Measurements from ENCODE around the gene TAF1B.

TAF1B gene

DNA sequence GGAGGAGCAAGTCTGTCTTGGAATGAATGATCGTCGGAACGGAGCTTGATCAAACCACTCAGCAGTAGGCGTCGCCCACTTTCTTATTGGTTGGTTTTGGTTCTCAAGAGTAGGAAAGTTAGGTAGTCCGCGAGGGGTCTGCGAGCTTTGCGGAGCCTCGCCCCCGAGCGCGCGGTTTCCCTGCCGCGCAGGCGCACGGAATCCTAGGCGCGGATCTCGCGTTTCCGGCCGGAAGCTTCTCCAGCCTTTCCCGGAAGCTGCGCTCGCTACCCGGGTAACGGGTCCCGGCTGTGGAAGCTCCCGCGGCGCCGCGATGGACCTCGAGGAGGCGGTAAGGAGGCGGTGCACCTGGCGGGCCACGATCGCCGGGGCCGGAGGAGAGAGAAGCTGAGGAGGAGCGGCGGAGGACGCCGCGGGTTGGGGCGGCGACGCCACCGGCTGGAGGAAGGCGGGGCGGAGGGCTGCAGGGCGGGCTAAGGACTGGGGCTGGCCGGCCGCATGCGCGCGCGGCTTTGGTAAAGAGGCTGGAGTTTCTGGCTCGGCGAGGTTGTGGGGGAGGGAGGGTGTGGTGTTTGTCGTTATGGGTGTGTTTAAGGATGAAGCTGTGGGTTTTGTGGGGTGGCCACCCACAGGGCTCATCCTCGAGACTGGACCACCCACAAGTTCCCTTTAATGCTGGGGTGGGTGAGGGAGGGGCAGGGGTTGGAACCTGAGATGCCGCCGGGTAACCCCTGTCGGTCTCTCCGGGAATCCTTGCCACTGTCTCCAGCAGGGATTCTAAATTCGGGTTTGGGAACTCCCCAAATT, at the start of gene TAF1B:
Gene TAF1B, plus strand, starts transcription at position 246 of the 807 bp plus-strand sequence. Its CDS starts 68 bp downstream, at position 314.
- DNase-seq = peak; percentile 40 to 93 (median 80)

DNA sequence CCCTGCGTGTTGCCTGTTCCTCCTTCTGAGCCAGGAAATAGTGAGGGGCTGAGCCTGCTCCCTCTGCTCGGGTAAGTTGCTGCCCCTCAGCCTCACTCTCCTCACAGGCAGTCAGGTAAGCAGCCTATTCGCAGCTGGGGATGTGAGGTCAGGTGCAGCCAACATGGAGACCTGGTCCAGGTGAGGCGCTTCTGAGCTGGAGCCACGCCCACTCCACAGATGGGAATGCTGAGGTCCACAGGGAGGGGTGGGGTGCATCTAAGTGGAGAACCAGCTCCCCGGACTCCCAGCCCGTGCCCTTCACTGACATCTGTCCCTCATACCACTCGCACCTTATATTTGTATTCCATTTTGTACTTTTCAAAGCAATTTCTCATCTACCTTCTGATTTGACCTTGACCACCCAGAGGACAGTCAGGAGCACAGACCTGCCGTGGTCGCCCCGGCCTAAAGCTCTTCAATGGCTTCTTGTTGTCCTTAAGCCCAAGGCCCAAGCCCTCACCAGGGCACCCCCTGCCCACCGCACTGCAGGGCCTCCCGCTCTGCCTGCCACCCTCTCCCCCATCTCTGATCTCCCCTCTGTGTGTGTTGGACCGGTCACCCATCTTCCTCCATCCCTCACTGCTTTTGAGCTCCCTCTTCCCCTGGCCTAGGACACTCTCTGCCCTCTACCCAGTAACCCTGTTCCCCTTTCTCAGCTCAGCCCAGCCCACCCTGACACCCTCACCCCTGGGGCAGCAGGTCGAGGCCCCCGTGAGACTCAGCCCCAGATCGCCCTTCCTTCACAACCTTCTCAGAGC, 49.2 kb upstream of the TAF1B start:
- DNase-seq = no peak

DNA sequence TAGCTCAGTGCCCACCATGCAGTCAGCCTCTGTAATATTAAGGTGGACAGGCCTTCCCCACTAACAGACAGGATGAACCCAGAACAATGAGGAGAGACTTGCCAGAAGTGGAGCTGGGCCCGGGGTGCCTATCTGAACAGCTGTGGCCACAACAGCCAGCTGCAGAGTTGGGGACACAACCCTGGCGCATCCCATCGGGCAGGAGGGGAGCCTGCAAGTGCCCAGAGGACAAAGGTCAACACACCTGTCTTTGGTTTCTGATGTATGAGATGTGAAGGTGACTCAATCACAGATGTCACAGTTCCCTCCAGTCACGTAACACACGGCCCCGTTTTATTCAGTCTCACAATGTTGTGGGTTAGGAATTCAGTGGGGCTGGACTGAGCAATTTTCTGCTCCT, 48.2 kb upstream of the TAF1B start:
- no peak for DNase-seq

DNA sequence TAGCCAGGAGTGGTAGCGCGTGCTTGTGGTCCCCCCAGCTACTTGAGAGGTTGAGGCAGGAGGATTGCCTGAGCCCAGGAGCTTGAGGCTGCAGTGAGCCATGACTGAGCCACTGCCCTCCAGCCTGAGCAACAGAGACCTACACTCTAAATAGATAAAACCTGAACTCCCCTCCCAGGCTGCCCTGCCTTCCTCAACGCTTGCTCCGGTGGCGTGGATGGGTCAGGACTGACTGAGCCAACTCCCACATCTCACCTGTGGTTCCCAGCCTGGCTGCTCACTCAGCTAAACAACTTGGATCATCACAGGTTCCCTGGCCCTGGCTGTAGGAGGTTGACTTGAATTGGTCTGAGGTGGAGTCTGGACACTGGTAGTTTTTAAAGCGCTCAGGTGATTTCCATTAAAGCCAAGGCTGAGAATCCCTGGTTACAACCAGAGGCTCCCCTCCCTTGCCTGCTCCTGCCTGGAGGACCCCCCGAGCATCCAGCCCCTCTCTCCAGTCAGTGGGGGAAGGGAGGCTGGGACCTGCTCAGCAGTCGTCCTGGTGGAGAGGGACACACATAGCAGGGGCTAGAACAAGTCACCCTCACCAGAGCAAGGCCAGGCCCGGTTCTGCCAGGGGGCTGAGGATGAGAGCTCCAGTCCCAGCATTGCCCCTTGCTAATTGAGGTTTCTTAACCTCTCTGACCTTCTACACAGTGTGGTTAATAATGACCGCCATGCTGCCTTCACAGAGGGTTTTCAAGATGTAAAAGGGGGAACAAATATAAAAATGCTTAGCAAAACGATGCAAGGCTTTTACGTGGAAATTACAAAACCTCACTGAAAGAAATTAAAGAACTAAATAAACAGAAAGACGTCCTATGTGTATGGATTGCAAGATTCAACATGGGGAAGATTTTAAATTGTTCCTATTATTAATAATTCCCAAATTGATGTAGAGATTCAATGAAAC, 46.9 kb upstream of the TAF1B start:
- no peak for DNase-seq

DNA sequence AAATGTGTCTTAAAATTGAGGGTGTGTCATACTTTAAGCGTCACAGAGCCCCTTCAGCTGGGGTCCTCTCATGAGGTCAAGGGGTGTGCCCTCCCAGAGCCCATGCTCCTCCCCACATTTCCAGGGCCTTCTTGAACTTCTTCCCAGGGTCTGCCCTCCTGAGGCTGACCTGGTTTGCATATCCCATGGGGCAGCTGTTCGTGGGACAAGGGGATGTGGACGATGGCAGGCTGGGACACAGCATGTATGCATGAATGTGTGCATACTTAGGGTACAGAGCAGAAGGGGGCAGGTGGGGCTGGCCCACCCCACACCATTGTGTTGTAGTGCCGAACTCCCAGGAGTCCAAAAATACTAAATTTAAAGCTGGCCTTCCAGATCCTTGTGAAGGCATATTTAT, 46.2 kb upstream of the TAF1B start:
- DNase-seq = no peak

DNA sequence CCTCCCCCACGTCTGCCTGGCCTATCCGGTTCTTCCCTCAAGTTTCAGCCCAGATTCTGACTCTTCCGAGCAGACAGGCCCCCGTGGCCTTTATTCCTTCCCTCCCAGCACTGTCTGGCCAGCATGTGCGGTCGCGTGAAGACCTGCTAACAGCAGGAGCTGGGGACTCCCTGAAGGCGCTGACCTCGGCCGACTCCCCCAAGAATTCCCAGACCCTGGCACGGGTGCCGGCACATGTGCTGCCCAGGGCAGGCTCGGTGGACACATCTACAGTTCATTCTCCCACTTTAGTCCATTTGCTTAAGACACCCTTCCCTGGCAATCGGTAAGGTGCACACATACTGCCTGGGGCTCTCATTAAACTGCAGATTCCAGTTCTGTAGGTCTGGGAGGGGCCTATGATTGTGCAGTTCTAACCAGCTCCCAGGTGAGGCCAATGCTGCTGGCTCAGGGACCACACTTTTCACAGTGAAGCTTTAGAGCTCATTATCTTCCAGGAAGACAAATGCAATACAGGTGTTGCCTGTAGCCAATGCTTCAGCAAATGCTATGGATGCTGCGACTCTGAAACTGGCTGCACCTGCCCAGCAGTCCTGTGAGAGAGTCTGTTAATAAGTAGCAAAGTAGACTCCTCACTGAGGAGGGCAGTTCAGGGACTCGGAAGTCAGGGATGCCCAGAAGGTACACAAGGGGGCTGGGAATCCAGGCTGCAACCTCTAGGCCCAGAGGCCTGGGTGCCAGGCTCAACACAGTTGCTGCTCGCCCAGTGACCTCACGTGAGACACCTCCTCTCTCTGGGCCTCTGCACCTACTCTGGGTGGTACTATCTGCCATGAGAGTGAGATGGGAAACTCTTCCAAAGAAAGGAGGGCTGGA, 45.4 kb upstream of the TAF1B start:
- no peak for DNase-seq

DNA sequence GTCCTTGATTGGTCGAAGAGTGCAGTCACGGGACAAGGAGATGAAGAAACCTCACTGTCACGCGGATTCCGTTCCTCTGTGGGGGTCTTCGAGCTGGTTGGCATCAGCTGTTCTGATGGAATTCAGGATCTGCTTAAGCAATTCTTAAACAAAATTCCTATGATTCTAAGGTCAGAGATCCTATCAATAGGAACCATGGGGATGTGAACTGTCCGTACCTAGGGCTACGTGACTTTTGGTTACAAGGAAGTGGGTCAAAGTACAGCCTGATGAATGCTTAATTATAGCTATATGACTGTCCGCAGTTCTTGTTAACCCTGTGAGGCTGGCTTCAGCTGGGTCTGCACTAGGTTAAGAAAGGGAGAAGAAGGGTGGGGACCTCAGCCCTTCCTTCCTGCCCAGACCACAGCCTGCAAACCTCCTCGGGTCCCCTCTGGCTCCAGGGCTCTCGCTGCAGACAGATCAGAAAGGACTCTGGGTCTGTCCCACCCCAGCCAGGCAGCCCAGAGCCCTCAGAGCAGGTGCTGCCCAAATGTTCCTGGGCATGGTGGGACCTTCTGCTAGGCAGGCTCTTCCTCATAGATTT, 44.2 kb upstream of the TAF1B start:
- DNase-seq = no peak

DNA sequence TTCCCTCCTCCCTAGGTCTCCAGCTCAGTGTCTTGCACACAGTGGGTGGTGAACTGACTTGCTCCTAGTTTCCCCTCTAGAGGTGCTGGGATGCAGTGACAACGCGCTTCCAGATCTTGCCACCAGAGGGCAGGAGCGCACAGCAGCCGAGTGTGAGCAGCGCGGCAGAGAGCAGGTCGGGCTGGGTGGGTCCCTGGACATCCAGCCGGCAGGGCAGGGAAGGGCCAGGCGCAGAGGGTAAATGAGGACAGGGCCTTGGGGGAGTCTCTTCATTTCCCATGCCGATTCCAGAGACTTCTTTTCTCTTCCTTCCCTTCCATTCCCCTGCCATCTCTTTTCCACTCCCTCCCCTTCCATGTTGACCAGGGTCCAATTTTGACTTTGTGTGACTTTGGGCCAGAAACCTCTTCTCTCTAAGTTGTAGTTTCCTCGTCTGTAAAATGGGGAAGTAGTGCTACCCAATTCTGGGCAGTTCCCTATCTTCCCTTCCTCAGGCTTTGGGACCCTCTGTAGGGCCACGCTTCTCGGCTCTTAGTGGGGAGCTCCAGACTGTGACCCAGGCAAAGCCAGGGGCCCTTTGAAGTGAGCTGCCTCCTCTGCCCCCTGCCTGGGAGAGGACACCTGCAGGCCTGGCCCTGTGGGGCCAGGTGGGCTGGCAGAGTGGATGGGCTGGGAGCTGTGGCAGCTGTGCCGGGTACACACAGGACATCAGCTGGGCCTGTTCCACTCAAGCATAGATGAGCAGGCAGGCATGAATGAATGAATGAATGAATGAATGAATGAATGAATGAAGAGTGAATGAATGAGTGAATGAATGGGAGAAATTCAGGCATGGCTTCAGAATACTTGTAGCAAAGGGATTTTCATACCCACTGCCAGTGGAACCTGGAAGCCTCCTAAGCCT, 43.3 kb upstream of the TAF1B start:
- DNase-seq = peak in 56 of 58 donors; percentile 7 to 86 (median 61)

DNA sequence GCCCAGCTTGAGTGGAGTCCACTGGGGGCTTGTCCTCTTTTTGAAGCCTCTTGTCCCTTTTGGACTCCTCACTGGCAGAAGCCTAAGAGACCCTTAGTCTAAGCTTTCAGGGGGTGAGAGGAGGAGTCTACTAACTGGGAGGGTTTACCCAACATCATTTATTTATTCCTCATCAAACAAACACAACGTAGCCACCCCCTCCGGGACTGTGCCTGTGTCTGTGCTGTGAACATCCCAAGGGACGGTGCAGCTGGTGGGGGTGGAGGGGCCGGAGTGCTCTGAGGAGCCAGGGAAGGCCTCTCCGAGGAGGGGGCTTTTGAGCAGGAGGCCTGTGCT, 42.7 kb upstream of the TAF1B start:
- DNase-seq = no peak

DNA sequence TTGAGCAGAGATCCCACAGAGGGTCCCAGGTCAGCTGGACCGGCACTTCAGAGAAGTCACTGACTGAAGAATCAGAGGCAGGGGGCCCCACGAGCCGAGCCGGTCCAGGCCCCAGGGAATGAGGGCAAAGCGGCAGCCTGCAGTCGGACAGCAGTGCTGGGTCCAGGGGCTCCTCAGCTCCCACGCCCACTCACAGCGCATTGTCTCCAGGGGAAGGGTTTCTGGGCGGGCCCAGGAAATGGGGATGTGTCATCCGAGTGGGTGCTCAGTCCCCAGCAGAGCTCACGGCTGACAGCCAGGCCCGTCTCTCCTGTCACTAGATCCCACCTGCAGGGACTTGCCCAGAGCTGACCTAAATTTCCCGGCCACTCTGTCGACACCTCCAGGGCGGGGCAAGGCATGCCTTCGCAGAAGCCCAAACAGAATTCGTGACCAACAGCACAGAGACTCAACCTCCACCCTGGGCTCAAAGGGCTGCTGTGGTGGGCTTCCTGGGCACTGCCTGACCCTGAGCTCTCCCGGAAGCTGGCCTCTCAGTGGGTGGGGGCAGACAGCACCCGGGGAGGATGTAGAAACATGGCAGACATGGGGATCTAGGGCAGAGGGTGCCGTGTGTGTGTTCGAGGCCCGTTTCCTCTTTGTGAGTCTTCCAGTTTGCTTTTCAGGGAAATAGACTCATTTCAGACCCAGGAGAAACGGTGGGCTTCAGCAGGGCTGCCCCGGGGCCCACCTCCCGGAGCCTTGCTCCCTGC, 42.1 kb upstream of the TAF1B start:
- DNase-seq = no peak

DNA sequence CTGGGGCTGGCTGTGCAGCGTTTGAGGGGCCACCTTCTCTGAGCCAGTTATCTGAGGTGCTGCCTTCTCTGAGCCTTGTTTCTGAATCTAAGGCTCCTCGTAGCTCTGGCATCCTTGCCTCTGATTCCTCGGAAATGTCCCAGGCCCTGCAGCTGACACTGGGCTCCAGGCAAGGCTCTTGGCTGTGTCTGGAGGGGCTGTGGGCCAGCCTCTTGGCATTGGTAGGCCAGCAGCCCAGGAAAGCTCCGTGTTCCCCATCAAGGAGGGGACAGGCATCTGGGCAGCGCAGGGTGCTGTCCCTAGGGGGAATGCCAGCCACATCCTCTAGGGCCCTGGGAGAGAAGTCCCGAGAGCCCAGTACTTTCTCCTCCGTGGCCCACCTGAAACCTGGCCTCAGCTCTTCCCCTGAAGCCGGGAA, 40.7 kb upstream of the TAF1B start:
- DNase-seq = peak in 18 of 58 donors; percentile 8 to 45 (median 20)

DNA sequence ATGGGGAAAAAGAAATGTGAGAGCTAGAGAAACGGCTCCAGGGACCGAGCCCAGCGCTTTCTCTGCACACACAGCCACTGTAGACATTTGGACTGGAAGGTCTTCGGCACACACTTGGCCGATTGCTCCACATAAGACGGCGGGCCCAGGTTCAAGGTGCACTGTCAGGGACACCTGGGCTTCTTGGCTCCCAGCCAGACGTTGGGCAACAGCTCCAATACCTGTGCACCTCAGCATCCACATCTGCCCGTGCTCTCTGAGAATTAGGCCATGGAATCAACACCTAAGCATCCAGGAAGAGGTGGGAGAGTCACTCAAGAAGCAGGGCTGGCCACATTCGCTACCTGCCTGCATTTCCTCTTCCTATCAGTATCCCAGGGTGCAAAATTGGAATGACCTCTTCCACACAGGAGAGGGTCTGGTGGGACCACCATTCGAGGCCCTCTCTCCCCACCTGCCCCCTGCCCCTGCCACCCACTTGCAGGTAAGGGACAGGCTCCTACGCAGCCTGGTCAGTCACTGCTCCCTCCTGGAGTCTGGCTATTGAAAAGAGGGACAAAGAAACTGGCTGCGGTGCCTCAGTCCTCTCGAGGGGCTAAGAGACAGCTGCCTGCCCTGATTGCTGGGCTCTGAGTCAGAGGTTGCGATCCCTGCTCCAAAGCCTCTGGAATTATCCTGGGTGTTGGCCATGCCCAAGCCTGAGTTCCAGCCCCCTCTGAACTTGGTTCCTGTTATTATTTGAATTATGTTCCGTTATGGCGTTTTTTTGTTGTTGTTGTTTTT, 40.1 kb upstream of the TAF1B start:
- DNase-seq = no peak

DNA sequence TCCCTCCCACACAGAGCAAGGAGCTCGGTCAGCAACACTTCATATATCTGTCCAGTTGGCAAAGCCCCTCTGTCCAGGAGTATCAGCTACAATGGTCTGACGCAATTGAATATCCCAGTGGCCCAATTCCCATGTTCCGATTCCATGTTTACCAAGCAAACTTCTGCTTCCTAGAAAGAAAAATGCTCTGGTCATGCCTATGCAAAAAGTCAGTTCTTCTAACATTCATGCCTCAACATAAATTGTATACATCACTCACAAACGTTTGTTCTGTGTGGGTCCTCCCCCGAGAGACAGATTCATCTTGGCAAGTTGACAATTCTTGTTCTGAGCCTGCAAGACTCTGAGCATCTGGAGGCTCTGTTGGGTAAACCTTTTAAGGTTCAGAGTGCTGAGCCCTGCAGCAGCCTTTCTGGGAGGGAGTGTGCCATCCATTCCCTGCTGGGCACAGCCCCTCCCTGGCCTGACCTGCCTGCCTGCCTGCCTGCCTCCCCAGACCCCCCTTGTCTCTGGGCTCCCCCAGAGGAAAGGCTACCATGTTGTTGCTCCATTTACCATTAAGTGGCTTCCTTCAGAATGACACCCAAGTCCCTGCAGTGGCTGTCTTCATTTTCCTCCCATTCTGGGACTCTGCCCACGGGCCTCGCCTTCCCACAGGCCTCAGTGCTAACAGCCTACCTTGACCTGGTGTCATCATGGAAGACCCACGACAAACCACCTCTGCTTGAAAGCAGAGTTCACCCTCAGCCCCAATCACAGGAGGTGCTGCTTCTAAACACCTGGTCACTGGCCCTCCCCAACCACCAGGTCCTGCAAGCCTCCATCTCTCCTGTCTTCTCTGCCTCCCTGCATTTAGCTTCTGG, 37.6 kb upstream of the TAF1B start:
- no peak for DNase-seq

DNA sequence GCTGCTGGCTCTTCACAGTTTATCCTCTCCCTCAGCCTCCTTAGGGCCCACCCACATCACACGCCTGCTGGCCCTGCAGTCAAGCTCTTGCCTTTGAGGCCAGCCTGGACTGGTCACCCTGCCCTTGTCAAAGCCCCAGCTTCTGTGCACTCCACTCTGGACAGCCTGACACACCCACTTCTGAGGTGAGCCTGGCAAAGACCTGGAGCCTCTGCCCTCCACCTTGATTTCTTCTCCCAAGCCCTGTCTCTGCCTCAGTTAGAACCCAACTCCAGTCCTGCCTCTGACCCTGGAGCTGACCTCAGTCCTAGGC, 37.0 kb upstream of the TAF1B start:
- DNase-seq = no peak

DNA sequence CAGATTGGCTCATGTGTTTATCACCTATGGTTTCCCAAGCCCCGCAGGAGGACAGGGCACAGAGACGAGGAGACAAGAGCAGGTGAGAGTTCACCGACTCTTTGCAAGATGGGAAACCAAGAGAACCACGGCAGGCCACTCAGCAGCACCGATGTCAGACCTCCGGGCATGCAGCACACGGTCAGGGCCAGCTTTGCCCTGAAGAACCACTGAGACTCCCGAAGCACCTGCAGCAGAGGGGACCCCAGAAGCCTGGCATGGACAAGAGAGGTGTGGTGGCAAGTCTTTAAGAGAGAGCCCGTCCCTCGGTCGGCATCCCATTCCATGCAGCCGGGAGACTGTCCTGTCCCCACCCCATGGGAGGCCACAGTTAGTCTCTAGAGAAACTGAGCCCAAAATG, 36.6 kb upstream of the TAF1B start:
- no peak for DNase-seq

DNA sequence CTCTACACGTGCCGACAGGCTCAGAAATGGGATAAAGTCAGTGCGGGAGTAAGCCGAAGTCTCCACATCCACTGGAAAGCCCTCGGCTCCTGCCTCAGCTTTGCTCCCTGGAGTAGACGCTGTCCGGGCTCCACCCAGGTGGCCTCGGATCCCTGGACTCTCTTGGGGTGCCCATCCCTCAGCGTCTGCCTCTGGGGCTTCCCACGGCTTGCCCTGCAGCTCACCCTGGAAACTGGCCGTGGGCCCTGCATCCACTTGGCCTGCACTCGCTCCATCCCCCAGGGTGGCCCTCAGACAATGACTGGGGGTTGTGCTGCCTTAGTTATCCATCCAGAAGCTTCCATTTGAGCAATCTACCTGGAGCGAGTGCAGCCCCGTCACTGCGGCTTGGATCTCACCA, 36.2 kb upstream of the TAF1B start:
- peak in 1 of 58 donors; percentile 9 for DNase-seq

Data from anterior cingulate cortex (tissue), 58 donors.